Measurements from ENCODE around the gene NNAT.
"Not testable (repeated sequence)": the region's sequence is repeated elsewhere in the genome, so short reads cannot be mapped to it uniquely, and the experiment has no call there.

NNAT gene

DNA sequence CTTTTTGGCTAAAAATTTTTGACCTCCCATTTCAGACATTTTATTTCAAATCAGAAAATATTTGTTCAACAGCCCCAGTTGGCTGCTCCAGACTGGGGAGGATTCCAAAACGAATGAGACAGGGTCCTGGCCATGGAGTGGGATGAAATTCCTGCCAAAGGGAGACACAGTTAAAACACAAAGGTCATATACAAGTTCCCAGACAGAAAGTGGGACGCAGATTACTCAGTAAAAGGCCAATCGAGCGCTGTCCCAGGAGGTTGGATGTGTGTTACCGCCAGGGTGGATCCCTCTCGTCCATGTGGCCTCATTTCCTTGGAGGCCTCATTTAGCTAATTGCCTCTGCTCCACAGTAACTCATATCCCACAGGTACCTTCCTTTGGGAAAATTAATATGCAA, 41.8 kb upstream of the NNAT start:
- no peak overlapping the region for H3K4me3 ChIP-seq (replicated peaks; ENCODE audit: low read depth, low read length)
- no peak for DNase-seq (ENCODE audit: extremely low read depth, low read depth)
- TF ChIP-seq, protein P1, sequence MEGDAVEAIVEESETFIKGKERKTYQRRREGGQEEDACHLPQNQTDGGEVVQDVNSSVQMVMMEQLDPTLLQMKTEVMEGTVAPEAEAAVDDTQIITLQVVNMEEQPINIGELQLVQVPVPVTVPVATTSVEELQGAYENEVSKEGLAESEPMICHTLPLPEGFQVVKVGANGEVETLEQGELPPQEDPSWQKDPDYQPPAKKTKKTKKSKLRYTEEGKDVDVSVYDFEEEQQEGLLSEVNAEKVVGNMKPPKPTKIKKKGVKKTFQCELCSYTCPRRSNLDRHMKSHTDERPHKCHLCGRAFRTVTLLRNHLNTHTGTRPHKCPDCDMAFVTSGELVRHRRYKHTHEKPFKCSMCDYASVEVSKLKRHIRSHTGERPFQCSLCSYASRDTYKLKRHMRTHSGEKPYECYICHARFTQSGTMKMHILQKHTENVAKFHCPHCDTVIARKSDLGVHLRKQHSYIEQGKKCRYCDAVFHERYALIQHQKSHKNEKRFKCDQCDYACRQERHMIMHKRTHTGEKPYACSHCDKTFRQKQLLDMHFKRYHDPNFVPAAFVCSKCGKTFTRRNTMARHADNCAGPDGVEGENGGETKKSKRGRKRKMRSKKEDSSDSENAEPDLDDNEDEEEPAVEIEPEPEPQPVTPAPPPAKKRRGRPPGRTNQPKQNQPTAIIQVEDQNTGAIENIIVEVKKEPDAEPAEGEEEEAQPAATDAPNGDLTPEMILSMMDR (IDR thresholded peaks at IDR 0.05; ENCODE audit: low read depth, low read length, missing control alignments) = no peak

GRCh38 chr20:37479925-37480691, 40.9 kb upstream of the NNAT start:
- TF ChIP-seq, protein P1 (IDR thresholded peaks at IDR 0.05; ENCODE audit: low read depth, low read length, missing control alignments) = no peak

DNA sequence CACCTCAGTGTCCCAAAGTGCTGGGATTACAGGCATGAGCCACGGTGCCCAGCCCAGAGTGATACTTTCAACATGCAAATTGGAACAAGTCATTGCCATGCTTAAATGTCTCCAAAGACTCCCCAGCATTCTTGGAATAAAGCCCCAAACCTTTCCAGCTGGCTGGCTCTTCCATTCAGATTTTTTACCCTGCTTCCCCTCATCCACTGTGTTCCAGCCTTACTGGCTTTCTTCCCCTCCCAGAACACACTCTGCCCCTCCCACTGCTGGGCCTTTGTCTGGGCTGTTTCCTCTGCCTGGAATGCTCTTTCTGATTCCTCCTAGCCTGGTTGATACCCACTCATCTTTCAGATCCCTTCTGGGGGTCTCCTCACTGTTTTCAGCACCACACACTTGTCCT, 40.1 kb upstream of the NNAT start:
- TF ChIP-seq, protein P1 (IDR thresholded peaks at IDR 0.05; ENCODE audit: low read depth, low read length, missing control alignments) = no peak
- DNase-seq (ENCODE audit: extremely low read depth, low read depth) = no peak
- no peak overlapping the region for H3K4me3 ChIP-seq (replicated peaks; ENCODE audit: low read depth, low read length)

More at GRCh38 chr20:37479925-37480691, 40.9 kb upstream of the NNAT start:
- no peak overlapping the region for H3K4me3 ChIP-seq (replicated peaks; ENCODE audit: low read depth, low read length)
- DNase-seq (ENCODE audit: extremely low read depth, low read depth) = no peak

DNA sequence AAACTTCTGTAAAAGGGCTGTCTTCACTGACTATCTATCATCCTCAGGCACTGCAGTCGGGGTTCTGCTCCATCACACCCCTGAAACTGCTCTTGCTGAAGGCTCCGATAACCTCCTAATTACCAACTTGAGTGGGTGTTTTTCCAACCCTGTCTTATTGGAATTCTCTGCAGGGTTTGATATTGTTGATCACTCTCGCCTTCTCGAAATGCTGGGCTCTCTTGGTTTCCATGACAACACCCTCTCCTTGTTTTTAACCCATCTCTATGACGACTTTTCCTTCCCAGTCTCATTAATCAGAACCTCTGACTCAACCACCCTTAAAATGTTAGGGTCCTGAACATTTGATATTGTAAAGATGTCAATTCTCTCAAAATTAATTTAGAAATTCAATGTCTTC, 39.4 kb upstream of the NNAT start:
- TF ChIP-seq, protein P1 (IDR thresholded peaks at IDR 0.05; ENCODE audit: low read depth, low read length, missing control alignments) = no peak
- DNase-seq (ENCODE audit: extremely low read depth, low read depth) = no peak
- no peak overlapping the region for H3K4me3 ChIP-seq (replicated peaks; ENCODE audit: low read depth, low read length)

DNA sequence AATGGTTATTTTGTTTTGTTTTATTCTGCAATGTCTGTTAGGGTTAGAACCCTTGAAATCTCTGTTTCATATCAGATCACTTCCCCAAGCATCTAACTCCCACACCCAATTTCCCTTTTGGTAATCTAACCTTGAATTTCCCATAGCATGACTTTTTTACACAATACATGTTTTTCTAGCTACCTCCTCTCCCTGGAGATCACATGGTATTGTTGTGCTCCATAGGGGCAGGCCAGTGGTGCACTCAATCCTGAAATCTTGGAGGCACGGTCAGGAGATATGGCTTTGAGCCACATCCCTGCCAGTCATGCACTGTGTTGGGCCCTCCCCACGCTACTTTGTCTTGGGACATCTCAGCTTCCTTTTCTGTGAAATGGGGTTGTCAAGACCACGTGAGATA, 36.7 kb upstream of the NNAT start:
- DNase-seq (ENCODE audit: extremely low read depth, low read depth) = no peak
- no peak overlapping the region for H3K4me3 ChIP-seq (replicated peaks; ENCODE audit: low read depth, low read length)
- TF ChIP-seq, protein P1 (IDR thresholded peaks at IDR 0.05; ENCODE audit: low read depth, low read length, missing control alignments) = no peak

DNA sequence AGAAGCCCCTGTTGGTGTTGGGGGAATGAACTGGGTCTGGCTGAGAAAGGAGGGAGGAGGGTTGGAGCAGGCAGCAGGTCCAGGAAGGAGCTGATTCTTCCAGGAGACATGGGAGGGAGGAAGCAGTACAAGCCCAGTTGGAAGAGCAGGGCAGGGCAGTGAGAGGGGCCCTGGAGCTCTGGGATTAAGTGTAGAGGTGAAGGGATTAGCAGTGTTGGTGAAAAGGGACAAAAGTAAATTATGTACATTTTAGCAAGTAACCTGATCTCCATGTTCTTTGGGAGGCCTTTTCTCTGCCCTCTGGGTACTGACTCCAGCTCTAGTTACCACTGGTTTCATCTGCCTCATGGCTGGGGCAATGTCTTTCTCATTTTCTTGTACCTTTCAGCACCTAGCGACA, 34.8 kb upstream of the NNAT start:
- not testable (repeated sequence) for DNase-seq (ENCODE audit: extremely low read depth, low read depth); H3K4me3 ChIP-seq (replicated peaks; ENCODE audit: low read depth, low read length)

DNA sequence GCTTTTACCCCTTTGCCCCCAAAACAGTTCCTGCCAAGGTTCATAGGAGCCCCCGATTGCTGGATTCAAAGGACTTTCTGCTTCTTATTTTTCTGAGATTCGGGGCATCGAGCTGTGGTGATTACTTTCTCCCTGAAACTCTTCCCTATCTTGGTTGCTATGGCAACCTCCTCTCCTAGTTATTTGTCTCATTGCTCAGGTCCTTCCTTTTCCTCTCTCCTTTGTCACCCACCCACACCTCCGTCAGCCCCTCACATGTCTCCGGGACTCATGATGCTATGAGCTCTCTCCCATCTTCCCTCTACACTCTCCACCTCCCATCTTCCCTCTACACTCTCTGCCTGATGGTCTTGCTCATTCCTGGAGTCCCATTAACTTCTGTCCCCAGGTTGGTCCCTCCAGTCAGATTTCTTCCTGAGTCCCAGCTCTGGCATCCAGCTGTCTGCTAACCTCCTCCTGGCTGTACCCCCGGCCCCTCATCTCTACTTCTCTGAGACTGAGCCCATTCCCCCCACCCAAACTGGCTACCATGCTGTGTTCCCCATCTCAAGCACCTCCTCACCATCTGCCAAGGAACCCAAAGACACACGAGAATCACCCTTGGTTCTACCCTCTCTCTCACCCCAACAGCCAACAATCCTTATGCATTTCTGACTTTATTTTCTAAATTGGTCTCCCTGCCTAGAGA, 30.2 kb upstream of the NNAT start:
- DNase-seq (ENCODE audit: extremely low read depth, low read depth) = no peak
- no peak overlapping the region for H3K4me3 ChIP-seq (replicated peaks; ENCODE audit: low read depth, low read length)
- TF ChIP-seq, protein P1 (IDR thresholded peaks at IDR 0.05; ENCODE audit: low read depth, low read length, missing control alignments) = no peak
